GM13977 (cell line): ENCODE measurements around the gene TNP2.

Experiments used
- DNase-seq: peaks from one replicate; pipeline ENCODE4 v3.0.0; 2012; ENCODE audit warnings: low spot score
- in situ Hi-C: fragments of 300-500 bp; cut with MboI; formaldehyde crosslinking; loops from one replicate; pipeline ENCODE4 v1.12.0; 2022; ENCODE audit warnings: low sequenced_read_pairs, low pct_unique_long_range_greater_than_20kb, mixed read lengths, inconsistent platforms; ENCODE audit not compliant: unreplicated experiment
- TF ChIP-seq, protein P1 (sequence below): IDR thresholded peaks from 2 replicates; pipeline ENCODE4 v1.5.1; 2012; ENCODE audit warnings: mild to moderate bottlenecking, control low read depth; ENCODE audit not compliant: insufficient read depth; ENCODE audit errors: extremely low read depth, missing control alignments

The TNP2 gene

GRCh38 chr16:11259655-11260595, 9.2 kb downstream of the TNP2 start:
- DNase-seq = no peak
- in situ Hi-C loops = loop anchor here (10.0 kb wide), 1 partner anchor 295 kb away; no protein-coding TSS in a partner anchor
- TF ChIP-seq, protein P1, sequence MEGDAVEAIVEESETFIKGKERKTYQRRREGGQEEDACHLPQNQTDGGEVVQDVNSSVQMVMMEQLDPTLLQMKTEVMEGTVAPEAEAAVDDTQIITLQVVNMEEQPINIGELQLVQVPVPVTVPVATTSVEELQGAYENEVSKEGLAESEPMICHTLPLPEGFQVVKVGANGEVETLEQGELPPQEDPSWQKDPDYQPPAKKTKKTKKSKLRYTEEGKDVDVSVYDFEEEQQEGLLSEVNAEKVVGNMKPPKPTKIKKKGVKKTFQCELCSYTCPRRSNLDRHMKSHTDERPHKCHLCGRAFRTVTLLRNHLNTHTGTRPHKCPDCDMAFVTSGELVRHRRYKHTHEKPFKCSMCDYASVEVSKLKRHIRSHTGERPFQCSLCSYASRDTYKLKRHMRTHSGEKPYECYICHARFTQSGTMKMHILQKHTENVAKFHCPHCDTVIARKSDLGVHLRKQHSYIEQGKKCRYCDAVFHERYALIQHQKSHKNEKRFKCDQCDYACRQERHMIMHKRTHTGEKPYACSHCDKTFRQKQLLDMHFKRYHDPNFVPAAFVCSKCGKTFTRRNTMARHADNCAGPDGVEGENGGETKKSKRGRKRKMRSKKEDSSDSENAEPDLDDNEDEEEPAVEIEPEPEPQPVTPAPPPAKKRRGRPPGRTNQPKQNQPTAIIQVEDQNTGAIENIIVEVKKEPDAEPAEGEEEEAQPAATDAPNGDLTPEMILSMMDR = no peak

GRCh38 chr16:11258553-11259492, 10.3 kb downstream of the TNP2 start:
- DNase-seq = peak; percentile 83
- TF ChIP-seq, protein P1 = no peak
- in situ Hi-C loops = loop anchor here (10.0 kb wide), 1 partner anchor 294 kb away; no protein-coding TSS in a partner anchor

DNA sequence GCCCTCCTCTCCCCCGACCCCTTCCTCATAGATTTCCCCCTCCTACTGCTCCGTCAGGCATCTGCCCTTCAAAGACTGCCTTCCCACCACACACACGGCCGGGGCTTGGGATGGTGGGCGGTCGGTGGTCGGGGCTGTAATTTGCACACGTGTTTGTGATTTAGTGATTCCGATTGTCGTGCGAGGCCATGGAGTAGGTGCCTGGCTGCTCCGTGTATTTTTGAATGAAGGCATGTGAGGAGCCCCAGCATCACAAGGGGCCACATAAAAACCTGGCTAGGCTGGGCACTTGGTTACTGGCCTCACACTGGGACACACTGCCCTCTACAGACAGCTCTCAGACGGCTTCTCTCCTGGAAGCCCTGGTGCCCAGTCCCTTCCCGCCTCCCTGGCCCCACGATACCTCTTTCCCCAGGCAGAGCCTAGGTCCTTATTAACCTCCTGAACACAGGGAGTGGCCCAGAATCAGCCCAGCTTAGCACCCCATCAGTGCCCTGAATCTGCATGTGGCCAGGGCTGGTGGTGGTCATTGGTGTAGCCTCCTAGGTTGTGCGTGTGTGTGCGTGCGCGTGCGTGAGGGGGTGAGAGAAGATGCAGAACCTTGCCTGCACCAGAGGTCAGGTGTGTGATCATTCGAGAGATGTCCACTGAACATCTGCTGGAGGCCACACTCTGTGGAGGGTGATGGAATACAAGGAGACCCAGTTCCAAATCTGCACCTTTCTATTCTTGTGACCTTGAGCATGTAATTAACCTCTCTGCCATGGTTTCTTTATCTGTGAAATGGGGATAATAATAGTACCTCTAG, 11.8 kb downstream of the TNP2 start:
- TF ChIP-seq, protein P1 = peak; percentile 68
- in situ Hi-C loops = loop anchor here (10.0 kb wide), 1 partner anchor 293 kb away; no protein-coding TSS in a partner anchor
- peak; percentile 74 for DNase-seq

GRCh38 chr16:11256661-11257130, 12.4 kb downstream of the TNP2 start:
- TF ChIP-seq, protein P1 = no peak
- in situ Hi-C loops = loop anchor here (10.0 kb wide), 1 partner anchor 292 kb away; no protein-coding TSS in a partner anchor
- DNase-seq = no peak

GRCh38 chr16:11255737-11256660, 13.1 kb downstream of the TNP2 start, which contains the start of gene SOCS1:
TSS of gene SOCS1 (minus strand) at chr16:11256204. CDS start at chr16:11255478, 726 bp downstream.
- DNase-seq = peak; percentile 95
- in situ Hi-C loops = loop anchor here (10.0 kb wide), 1 partner anchor 291 kb away; no protein-coding TSS in a partner anchor
- TF ChIP-seq, protein P1 = peak; percentile 91
